ENCODE results near the gene NIBAN1.

NIBAN1 gene

DNA sequence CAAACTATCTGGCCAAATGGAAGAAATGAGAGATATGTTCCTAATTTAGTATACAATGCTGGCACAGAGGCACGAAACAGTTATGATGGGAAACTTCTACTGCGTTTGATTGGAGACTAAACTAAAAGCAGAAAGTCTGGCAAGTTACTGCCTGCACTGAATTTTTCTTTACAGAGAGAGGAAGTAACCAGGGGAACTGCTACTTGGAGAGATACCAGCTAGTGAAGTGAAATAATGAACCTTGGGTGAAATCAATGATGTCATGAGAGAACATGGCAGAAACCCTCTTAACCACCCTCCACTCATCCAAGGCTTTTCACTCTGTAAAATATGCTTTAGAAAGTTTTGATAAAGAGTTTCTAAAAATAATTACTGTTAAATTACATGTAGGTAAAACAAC, 29.3 kb downstream of the NIBAN1 start:
- Histone ChIP-seq H4K91ac (ENCODE audit: low read depth, low read length, poor library complexity) (no peak overlapping the region), H3K4me1 (ENCODE audit: control insufficient read depth in 2 of 2, insufficient read depth in 1 of 2, low read depth in 1 of 2, low read length in 2 of 2) (peaks cover 0 to 2% of the 10 kb centered on the region in 2 donors), H3K4me3 (ENCODE audit: low read length in 2 of 2) (no peak overlapping the region), H3K9me3 (replicated peaks in 1 of 2; ENCODE audit: control insufficient read depth in 2 of 2, insufficient read depth in 1 of 2, low read depth in 1 of 2, low read length in 2 of 2) (no peaks in the 10 kb centered on the region), H2BK5ac (ENCODE audit: low read length) (no peak overlapping the region), H3K27ac (replicated peaks; ENCODE audit: low read length) (no peak overlapping the region), H3K4ac (ENCODE audit: low read length) (no peak overlapping the region), H2BK120ac (ENCODE audit: low read depth, low read length) (no peak overlapping the region), H3K14ac (ENCODE audit: low read length) (no peak overlapping the region), H3K4me2 (ENCODE audit: insufficient read depth, low read length, poor library complexity, severe bottlenecking) (no peak overlapping the region), H3K79me1 (ENCODE audit: low read depth, low read length) (no peaks in the 10 kb centered on the region), H3K18ac (ENCODE audit: low read length) (no peak overlapping the region), H3K23ac (ENCODE audit: low read depth, low read length, poor library complexity) (no peak overlapping the region), H2BK12ac (ENCODE audit: low read length) (no peak overlapping the region), H2AK5ac (ENCODE audit: low read depth, low read length) (no peak overlapping the region), H2BK15ac (ENCODE audit: low read length) (no peak overlapping the region), H4K8ac (ENCODE audit: low read depth, low read length) (no peak overlapping the region), H2AFZ (ENCODE audit: low read length) (no peak overlapping the region), H3K9ac (ENCODE audit: low read depth, low read length, poor library complexity) (no peak overlapping the region), H3K27me3 (ENCODE audit: control insufficient read depth in 3 of 3, insufficient read depth in 3 of 3, low read depth in 1 of 3, low read length in 3 of 3) (no peaks in the 10 kb centered on the region), H3K36me3 (replicated peaks in 1 of 2; ENCODE audit: control insufficient read depth in 2 of 2, insufficient read depth in 2 of 2, low read length in 2 of 2) (no peaks in the 10 kb centered on the region)
- DNase-seq (ENCODE audit: low spot score): no peak
- no CpG with 5 or more reads among the region's 2 CpGs for WGBS, 2 donors (ENCODE audit: extremely low coverage in 2 of 2, insufficient read length in 2 of 2, insufficient replicate concordance in 1 of 2)

DNA sequence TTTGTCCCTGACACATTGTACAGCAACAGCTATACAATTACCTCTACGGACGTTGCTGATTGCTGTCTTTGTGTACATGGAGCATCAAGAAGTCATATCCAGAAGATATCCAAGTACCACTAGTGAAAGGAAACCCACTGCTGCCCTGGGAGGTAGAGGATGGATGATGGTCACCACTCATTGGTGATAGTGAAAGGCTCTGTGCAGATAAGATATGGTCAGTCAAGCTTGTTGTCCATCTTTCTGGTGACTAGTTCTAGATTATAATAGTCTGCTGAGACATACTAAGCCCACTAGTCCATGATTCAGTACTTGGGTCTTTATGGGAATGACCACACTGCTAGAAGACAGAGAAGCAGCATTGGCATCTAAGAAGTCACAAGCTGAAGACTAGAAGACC, 30.3 kb downstream of the NIBAN1 start:
- Histone ChIP-seq H3K4me2 (ENCODE audit: insufficient read depth, low read length, poor library complexity, severe bottlenecking) (no peak overlapping the region), H4K91ac (ENCODE audit: low read depth, low read length, poor library complexity) (no peak overlapping the region), H3K14ac (ENCODE audit: low read length) (no peak overlapping the region), H3K36me3 (replicated peaks in 1 of 2; ENCODE audit: control insufficient read depth in 2 of 2, insufficient read depth in 2 of 2, low read length in 2 of 2) (no peaks in the 10 kb centered on the region), H2BK5ac (ENCODE audit: low read length) (no peak overlapping the region), H3K4me3 (ENCODE audit: low read length in 2 of 2) (no peak overlapping the region), H3K4ac (ENCODE audit: low read length) (no peak overlapping the region), H3K9me3 (replicated peaks in 1 of 2; ENCODE audit: control insufficient read depth in 2 of 2, insufficient read depth in 1 of 2, low read depth in 1 of 2, low read length in 2 of 2) (no peaks in the 10 kb centered on the region), H2BK120ac (ENCODE audit: low read depth, low read length) (no peak overlapping the region), H2BK15ac (ENCODE audit: low read length) (no peak overlapping the region), H3K9ac (ENCODE audit: low read depth, low read length, poor library complexity) (no peak overlapping the region), H2BK12ac (ENCODE audit: low read length) (no peak overlapping the region), H3K4me1 (ENCODE audit: control insufficient read depth in 2 of 2, insufficient read depth in 1 of 2, low read depth in 1 of 2, low read length in 2 of 2) (peaks cover 0 to 2% of the 10 kb centered on the region in 2 donors), H3K23ac (ENCODE audit: low read depth, low read length, poor library complexity) (no peak overlapping the region), H3K27me3 (ENCODE audit: control insufficient read depth in 3 of 3, insufficient read depth in 3 of 3, low read depth in 1 of 3, low read length in 3 of 3) (no peaks in the 10 kb centered on the region), H2AK5ac (ENCODE audit: low read depth, low read length) (no peak overlapping the region), H4K8ac (ENCODE audit: low read depth, low read length) (no peak overlapping the region), H2AFZ (ENCODE audit: low read length) (no peak overlapping the region), H3K27ac (replicated peaks; ENCODE audit: low read length) (no peak overlapping the region), H3K79me1 (ENCODE audit: low read depth, low read length) (no peaks in the 10 kb centered on the region), H3K18ac (ENCODE audit: low read length) (no peak overlapping the region)
- DNase-seq (ENCODE audit: low spot score): no peak
- WGBS, 2 donors (ENCODE audit: extremely low coverage in 2 of 2, insufficient read length in 2 of 2, insufficient replicate concordance in 1 of 2): no CpG with 5 or more reads among the region's 2 CpGs

DNA sequence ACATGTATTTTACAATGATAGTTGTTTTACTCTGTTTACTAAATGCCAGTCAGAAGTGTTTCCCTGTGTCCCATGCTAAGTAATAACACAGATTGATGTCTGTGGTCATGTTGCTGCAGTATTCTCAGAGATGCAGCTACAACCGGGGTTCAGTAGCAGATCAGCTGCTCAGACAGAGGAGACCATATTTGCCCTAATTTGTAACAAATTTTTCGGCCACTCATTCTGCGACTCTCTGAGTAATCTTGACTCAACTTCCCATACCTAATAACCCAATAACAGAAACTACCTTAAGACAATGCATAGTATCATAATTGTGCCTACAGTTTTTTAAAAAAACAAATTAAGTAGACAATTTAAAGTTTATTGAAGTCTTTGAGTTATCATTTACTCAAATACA, 32.6 kb downstream of the NIBAN1 start:
- Histone ChIP-seq H2BK15ac (ENCODE audit: low read length) (no peak overlapping the region), H3K36me3 (replicated peaks in 1 of 2; ENCODE audit: control insufficient read depth in 2 of 2, insufficient read depth in 2 of 2, low read length in 2 of 2) (no peaks in the 10 kb centered on the region), H3K4ac (ENCODE audit: low read length) (no peak overlapping the region), H3K79me1 (ENCODE audit: low read depth, low read length) (no peaks in the 10 kb centered on the region), H3K14ac (ENCODE audit: low read length) (no peak overlapping the region), H3K4me1 (ENCODE audit: control insufficient read depth in 2 of 2, insufficient read depth in 1 of 2, low read depth in 1 of 2, low read length in 2 of 2) (no peaks in the 10 kb centered on the region), H4K91ac (ENCODE audit: low read depth, low read length, poor library complexity) (no peak overlapping the region), H3K9ac (ENCODE audit: low read depth, low read length, poor library complexity) (no peak overlapping the region), H3K9me3 (replicated peaks in 1 of 2; ENCODE audit: control insufficient read depth in 2 of 2, insufficient read depth in 1 of 2, low read depth in 1 of 2, low read length in 2 of 2) (no peaks in the 10 kb centered on the region), H3K18ac (ENCODE audit: low read length) (no peak overlapping the region), H2BK12ac (ENCODE audit: low read length) (no peak overlapping the region), H2AK5ac (ENCODE audit: low read depth, low read length) (no peak overlapping the region), H3K4me2 (ENCODE audit: insufficient read depth, low read length, poor library complexity, severe bottlenecking) (no peak overlapping the region), H3K4me3 (ENCODE audit: low read length in 2 of 2) (no peak overlapping the region), H2AFZ (ENCODE audit: low read length) (no peak overlapping the region), H3K23ac (ENCODE audit: low read depth, low read length, poor library complexity) (no peak overlapping the region), H2BK120ac (ENCODE audit: low read depth, low read length) (no peak overlapping the region), H2BK5ac (ENCODE audit: low read length) (no peak overlapping the region), H3K27me3 (ENCODE audit: control insufficient read depth in 3 of 3, insufficient read depth in 3 of 3, low read depth in 1 of 3, low read length in 3 of 3) (no peaks in the 10 kb centered on the region), H4K8ac (ENCODE audit: low read depth, low read length) (no peak overlapping the region), H3K27ac (replicated peaks; ENCODE audit: low read length) (no peak overlapping the region)
- DNase-seq (ENCODE audit: low spot score): no peak
- WGBS, 2 donors (ENCODE audit: extremely low coverage in 2 of 2, insufficient read length in 2 of 2, insufficient replicate concordance in 1 of 2): no CpG with 5 or more reads among the region's 3 CpGs

DNA sequence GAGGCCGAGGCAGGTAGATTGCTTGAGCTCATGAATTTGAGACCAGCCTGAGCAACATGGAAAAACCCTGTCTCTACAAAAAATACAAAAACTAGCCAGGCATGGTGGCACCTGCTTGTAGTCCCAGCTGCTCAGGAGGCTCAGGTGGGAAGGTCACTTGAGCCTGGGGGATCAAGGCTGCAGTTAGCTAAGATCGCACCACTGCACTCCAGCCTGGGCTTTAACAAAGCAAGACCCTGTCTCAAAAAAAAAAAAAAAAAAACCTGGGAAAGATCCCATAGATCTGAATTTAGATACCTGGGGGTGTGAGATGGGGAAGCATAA, 32.9 kb downstream of the NIBAN1 start:
- no CpG with 5 or more reads among the region's 2 CpGs for WGBS, 2 donors (ENCODE audit: extremely low coverage in 2 of 2, insufficient read length in 2 of 2, insufficient replicate concordance in 1 of 2)
- H2BK12ac ChIP-seq (ENCODE audit: low read length): no peak overlapping the region
- no peaks in the 10 kb centered on the region for H3K36me3 ChIP-seq (replicated peaks in 1 of 2; ENCODE audit: control insufficient read depth in 2 of 2, insufficient read depth in 2 of 2, low read length in 2 of 2)
- no peaks in the 10 kb centered on the region for H3K4me1 ChIP-seq (ENCODE audit: control insufficient read depth in 2 of 2, insufficient read depth in 1 of 2, low read depth in 1 of 2, low read length in 2 of 2)
- no peak overlapping the region for H4K8ac ChIP-seq (ENCODE audit: low read depth, low read length)
- no peak overlapping the region for H2AK5ac ChIP-seq (ENCODE audit: low read depth, low read length)
- no peak overlapping the region for H2BK120ac ChIP-seq (ENCODE audit: low read depth, low read length)
- no peak overlapping the region for H2BK5ac ChIP-seq (ENCODE audit: low read length)
- DNase-seq (ENCODE audit: low spot score): no peak
- H4K91ac ChIP-seq (ENCODE audit: low read depth, low read length, poor library complexity): no peak overlapping the region
- H3K4me3 ChIP-seq (ENCODE audit: low read length in 2 of 2): no peak overlapping the region
- H3K9me3 ChIP-seq (replicated peaks in 1 of 2; ENCODE audit: control insufficient read depth in 2 of 2, insufficient read depth in 1 of 2, low read depth in 1 of 2, low read length in 2 of 2): no peaks in the 10 kb centered on the region
- H3K79me1 ChIP-seq (ENCODE audit: low read depth, low read length): no peaks in the 10 kb centered on the region
- H3K23ac ChIP-seq (ENCODE audit: low read depth, low read length, poor library complexity): no peak overlapping the region
- no peak overlapping the region for H3K9ac ChIP-seq (ENCODE audit: low read depth, low read length, poor library complexity)
- no peak overlapping the region for H3K4me2 ChIP-seq (ENCODE audit: insufficient read depth, low read length, poor library complexity, severe bottlenecking)
- H3K18ac ChIP-seq (ENCODE audit: low read length): no peak overlapping the region
- H3K4ac ChIP-seq (ENCODE audit: low read length): no peak overlapping the region
- H2BK15ac ChIP-seq (ENCODE audit: low read length): no peak overlapping the region
- H3K27ac ChIP-seq (replicated peaks; ENCODE audit: low read length): no peak overlapping the region
- H2AFZ ChIP-seq (ENCODE audit: low read length): no peak overlapping the region
- no peak overlapping the region for H3K14ac ChIP-seq (ENCODE audit: low read length)
- H3K27me3 ChIP-seq (ENCODE audit: control insufficient read depth in 3 of 3, insufficient read depth in 3 of 3, low read depth in 1 of 3, low read length in 3 of 3): no peaks in the 10 kb centered on the region
